GM19397 (cell line): ENCODE measurements around the gene ASB18.
"Not testable (repeated sequence)": the region's sequence is repeated elsewhere in the genome, so short reads cannot be mapped to it uniquely, and the experiment has no call there.

Experiments used
- ATAC-seq: cut with Tn5 transposase; IDR thresholded peaks from one replicate; pipeline ENCODE4 v1.9.1; 2021; ENCODE audit warnings: mild to moderate bottlenecking, moderate library complexity; ENCODE audit not compliant: unreplicated experiment

Gene ASB18

DNA sequence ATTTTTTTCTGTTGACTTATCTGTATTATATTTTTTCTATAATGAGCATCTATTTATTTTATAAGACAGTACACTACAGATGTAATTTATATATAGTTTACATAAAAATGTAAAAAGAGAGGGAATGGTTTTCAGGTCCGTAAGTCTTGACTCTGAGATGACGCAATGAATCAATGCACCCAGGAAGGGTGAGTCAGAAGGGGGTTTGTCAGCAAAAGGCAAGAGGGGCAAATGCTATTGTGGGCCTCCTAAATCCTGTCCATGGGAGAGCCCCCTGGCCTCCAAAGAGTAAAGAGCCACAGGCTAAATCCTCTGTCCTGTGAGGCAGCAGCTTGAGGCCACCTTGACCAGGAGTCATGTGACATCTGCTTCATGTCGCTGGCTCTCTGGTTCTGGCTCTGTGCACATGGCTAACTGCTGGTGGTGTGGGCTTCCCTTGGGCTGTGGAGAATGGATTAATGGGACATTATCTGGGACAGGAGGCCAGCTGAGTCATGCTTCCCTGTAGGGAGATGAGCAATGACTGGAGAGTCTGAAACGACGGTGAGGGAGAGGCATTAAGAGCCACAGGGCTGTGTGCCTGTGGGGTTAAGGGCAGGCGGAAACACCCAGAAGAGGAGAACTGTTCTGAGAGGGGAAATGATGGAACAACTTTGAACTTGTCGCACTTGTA lies 22.8 kb upstream of the ASB18 start:
- no peak for ATAC-seq

GRCh38 chr2:236284208-236284607 lies 20.0 kb upstream of the ASB18 start:
- ATAC-seq: no peak

- no peak for ATAC-seq
These were observed 18.2 kb upstream of the ASB18 start for GRCh38 chr2:236282406-236282805.

DNA sequence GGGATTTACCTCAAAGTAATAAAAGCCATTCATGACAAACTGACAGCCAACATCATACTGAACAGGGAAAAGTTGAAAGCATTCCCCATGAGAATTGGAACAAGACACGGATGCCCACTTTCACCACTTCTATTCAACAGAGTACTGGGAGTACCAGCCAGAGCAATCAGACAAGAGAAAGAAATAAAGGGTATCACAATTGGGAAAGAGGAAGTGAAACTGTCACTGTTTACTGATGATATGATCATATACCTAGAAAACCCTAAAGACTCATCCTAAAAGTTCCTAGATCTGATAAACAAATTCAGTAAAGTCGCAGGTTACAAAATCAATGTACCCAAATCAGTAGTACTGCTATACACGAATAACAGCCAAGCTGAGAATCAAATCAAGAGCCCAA lies 17.2 kb upstream of the ASB18 start:
- ATAC-seq: no peak

- ATAC-seq: no peak
These were observed 8.9 kb upstream of the ASB18 start for GRCh38 chr2:236273126-236273525.

DNA sequence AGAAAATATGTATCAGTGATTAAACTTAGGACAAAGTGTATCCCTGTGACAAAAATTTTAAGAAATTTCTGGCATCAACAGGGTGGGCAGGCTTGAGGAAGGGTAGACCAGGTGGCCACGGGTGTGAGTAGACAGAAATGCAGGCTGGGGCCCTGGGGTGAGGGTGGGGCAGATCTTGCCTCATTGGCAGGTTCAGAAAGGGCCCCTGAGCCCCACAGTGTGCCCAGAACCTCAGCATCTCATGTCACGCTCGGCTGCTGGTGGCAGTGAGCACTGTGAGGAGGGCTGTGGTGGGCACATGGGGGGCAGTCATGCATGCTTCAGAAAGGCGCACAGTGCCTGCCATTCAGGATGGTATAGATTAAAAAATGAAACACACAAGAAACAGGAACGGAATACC lies 7.6 kb upstream of the ASB18 start:
- no peak for ATAC-seq

DNA sequence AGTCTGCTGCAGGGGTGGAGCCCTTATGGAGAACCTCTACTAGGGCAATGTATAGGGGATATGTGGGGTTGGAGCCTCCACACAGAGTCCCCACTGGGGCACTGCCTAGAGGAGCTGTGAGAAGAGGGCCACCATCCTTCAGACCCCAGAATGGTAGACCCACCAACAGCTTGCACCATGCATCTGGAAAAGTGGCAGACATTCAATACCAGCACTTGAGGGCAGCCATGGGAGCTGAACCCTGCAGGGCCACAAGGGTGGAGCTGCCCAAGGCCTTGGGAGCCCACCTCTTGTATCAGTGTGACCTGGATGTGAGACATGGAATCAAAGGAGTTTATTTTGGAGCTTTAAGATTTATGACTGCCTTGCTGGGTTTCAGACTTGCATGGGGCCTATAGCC lies 5.7 kb upstream of the ASB18 start:
- not testable (repeated sequence) for ATAC-seq

GRCh38 chr2:236265675-236266074 lies 1.5 kb upstream of the ASB18 start:
- ATAC-seq: no peak

DNA sequence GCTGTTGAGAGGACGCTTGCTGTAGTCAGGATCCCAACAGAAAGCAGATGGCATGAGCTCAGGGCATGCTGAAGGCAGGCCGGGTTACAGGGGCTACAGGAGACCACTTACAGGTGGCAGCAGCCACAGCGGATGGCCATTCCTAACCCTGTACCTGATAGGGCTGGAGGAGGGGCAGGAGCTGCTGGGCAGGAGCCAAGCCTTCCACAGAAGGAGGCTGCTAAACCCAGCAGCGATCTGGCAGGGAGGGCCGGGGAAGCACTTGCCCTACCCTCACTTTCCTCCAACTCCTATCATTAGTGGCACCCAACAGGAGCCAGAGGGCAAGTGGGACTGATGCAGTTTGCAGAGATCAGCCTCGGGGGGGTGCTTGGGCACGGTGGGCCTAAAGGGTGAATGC lies 2.0 kb downstream of the ASB18 start:
- no peak for ATAC-seq

DNA sequence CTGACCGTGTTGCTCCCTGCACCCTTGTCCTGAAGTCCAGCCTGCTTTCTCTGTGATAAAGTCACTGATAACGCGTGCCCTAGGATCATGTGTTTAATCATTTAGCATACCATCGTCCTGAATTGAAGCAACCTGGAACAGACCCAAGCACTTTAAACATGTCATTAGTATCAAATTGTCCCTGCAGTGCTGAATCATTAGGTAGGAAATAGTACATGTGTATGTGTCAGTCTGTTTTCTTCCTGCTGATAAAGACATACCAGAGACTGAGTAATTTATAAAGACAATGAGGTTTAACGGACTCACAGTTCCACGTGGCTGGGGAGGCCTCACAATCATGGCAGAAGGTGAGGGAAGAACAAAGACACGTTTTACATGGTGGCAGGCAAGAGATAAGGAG lies 2.8 kb downstream of the ASB18 start:
- ATAC-seq: no peak

DNA sequence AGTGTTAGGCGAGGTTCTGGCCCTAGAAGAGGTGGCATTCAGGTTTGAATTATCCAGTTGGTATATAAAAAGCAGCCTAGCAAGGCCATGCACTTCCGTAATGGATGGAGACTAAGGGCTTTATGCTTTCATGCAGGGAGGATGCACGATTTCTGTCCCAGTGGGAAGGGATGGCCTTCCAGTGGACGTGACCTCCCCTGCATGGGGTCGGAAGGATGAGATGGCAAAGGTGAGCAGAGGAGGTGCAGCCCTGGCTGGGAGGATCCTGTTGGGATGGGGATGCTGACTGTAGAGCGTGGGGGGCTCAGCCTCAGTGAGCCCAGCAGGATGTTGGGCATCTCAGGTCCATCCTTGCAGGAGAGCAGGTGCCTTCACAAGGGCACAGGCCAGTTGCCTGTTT lies 4.8 kb downstream of the ASB18 start:
- no peak for ATAC-seq

- no peak for ATAC-seq
These were observed 6.6 kb downstream of the ASB18 start for GRCh38 chr2:236257575-236257974.

- no peak for ATAC-seq
These were observed 7.1 kb downstream of the ASB18 start for GRCh38 chr2:236257136-236257535.

- no peak for ATAC-seq
These were observed 7.7 kb downstream of the ASB18 start for GRCh38 chr2:236256366-236256985.

DNA sequence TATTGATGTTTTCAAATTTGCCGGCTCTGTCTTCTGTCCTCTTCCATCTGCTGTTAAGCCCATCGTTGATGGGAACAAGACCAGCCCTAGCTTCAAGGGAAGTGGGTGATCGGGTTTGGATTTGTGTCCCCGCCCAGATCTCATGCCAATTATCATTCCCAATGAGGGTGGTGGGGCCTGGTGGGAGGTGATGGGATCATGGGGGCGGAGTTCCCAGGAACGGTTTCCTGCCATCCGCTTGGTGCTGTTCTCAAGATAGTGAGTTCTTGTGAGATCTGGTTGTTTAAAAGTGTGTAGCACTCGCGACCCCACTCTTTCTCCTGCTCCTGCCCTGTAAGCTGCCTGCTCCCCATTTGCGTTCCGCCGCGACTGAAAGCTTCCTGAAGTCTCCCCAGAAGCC lies 9.5 kb downstream of the ASB18 start:
- ATAC-seq: no peak

DNA sequence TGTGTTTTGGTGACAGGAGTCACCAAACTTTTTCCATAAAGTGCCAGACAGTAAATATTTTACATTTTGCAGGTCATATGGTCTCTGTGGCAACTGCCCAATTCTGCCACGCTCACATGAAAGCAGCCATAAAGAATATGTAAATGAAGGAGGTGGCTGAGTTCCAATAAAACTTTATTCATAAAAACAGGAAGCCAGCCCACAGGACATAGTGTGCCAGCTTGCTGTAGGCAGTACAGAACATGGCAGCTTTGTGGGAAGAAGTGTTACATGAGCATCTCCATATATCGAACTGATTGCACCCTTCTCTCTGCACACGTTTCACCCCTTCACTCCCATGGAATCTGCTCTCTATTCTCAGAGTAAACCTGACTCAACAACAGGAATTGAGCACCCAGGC lies 10.2 kb downstream of the ASB18 start:
- ATAC-seq: no peak

DNA sequence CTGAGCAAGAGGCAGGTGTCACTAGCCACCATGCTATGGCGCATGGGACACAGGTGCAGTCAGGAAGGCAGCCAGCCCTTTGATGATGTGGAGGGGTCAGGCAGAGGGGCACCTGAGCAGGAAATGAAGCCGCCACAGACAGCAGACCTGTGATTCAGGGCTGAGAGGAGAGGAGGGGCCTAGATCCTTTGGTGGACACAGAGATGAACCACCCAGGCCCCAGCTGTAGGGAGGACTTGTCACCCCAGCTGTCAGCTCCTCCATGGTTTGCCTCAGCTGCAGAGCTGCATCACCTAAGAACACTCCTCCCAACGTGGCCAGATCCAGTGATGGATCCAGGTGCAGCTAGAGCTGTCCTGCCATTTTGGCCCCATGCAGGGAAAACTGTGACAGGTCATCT lies 11.6 kb downstream of the ASB18 start:
- ATAC-seq: no peak

DNA sequence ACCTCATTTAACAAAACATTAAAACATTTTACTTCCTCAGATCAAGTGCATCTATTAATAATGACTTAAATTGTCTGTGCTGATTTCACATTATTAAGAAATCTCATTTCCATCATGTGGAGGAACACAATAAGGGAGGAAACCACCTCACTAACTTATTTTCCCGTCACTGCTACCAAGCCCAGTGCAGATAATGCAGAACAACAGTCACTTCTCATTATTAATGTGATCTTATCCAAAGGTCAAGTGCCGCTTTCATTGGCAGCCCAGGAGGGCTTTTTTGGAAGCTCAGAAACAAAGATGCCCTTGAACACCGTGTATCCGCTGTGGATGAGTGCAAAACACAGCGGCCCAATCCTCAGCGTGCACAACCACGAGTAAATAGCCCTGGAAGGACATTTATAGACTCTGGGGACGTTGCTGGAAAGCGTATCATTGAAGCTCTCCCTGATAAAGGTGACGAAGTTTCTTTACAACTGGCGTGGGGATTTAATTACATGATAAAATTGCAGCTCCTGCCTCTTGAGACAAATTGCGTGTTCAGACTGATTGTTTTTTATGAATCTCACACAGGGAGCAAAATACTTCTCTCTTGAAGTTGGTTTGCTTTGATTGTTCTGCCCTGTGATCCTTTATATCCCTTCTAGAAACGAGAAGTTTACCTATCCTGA lies 13.2 kb downstream of the ASB18 start:
- ATAC-seq: no peak

GRCh38 chr2:236250286-236250685 lies 13.9 kb downstream of the ASB18 start:
- ATAC-seq: no peak

GRCh38 chr2:236249066-236249465 lies 15.1 kb downstream of the ASB18 start:
- ATAC-seq: no peak

- no peak for ATAC-seq
These were observed 17.4 kb downstream of the ASB18 start for GRCh38 chr2:236246711-236247246.

DNA sequence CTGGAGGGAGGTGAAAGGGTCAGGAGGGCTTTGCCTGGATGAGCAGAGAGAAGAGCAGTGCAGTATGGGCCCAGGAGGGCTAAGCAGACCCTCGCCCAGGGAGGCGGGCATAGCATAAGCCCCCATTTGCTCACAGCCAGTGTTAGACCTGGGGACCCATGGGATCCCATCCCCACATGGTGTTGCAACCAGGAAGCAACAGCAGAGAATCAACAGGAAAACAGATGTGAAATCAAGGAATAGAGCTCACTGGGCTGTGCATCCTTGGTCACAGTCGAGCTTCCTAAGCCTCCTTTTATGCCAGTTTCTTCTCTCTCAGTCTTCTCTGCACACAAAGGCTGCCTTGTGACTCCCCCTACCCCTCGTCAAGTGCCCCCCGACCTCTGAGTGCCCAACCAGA lies 19.9 kb downstream of the ASB18 start:
- ATAC-seq: no peak
